ENCODE results near the gene SAMHD1.
"Not testable (repeated sequence)": the region's sequence is repeated elsewhere in the genome, so short reads cannot be mapped to it uniquely, and the experiment has no call there.

- TF ChIP-seq CTCF, POLR2AphosphoS5 (IDR thresholded peaks at IDR 0.05): not testable (repeated sequence)
These were observed 19.4 kb downstream of the SAMHD1 start for GRCh38 chr20:36932067-36932466.
